Stimulated activated CD4-positive, alpha-beta T cell treated with anti-CD3 and anti-CD28 coated beads, Interleukin-12 subunit alpha, Interleukin-12 subunit beta, amount 100 ng/mL, for 24 hours (primary cell): ENCODE data around the gene SPOCK1.
"Not testable (repeated sequence)": the region's sequence is repeated elsewhere in the genome, so short reads cannot be mapped to it uniquely, and the experiment has no call there.

Experiments
- DNase-seq, 2 experiments: peaks; one replicate each; pipeline ENCODE4 v3.0.0-alpha.2; 2020; ENCODE audit warnings: low read depth in 2 of 2

SPOCK1 gene

GRCh38 chr5:137023371-137023770, 475.8 kb downstream of the SPOCK1 start:
- DNase-seq: no peak

GRCh38 chr5:137022725-137023124, 476.4 kb downstream of the SPOCK1 start:
- DNase-seq: no peak

- DNase-seq: no peak
Observed at GRCh38 chr5:137022043-137022442, 477.1 kb downstream of the SPOCK1 start.

- DNase-seq: no peak
Observed at GRCh38 chr5:137019229-137019628, 479.9 kb downstream of the SPOCK1 start.

- no peak for DNase-seq
Observed at GRCh38 chr5:137016783-137017324, 482.3 kb downstream of the SPOCK1 start.

- DNase-seq: no peak
Observed at GRCh38 chr5:137015540-137016116, 483.5 kb downstream of the SPOCK1 start.

GRCh38 chr5:137014731-137015130, 484.4 kb downstream of the SPOCK1 start:
- no peak for DNase-seq

- DNase-seq: no peak
Observed at GRCh38 chr5:137010226-137010625, 488.9 kb downstream of the SPOCK1 start.

GRCh38 chr5:137004279-137004678, 494.8 kb downstream of the SPOCK1 start:
- no peak for DNase-seq

GRCh38 chr5:137001026-137001569, 498.0 kb downstream of the SPOCK1 start:
- no peak for DNase-seq

GRCh38 chr5:136999787-137000186, 499.3 kb downstream of the SPOCK1 start:
- no peak for DNase-seq

GRCh38 chr5:136998854-136999357, 500.2 kb downstream of the SPOCK1 start:
- DNase-seq: no peak

- no peak for DNase-seq
Observed at GRCh38 chr5:136994154-136994553, 505.0 kb downstream of the SPOCK1 start.

GRCh38 chr5:136992796-136993489, 506.2 kb downstream of the SPOCK1 start:
- no peak for DNase-seq

GRCh38 chr5:136985785-136986475, 513.2 kb downstream of the SPOCK1 start:
- no peak for DNase-seq

GRCh38 chr5:136984772-136985446, 514.2 kb downstream of the SPOCK1 start:
- DNase-seq: no peak

- DNase-seq: no peak
Observed at GRCh38 chr5:136981936-136982335, 517.2 kb downstream of the SPOCK1 start.

- DNase-seq: no peak
Observed at GRCh38 chr5:136979131-136979530, 520.0 kb downstream of the SPOCK1 start.

- DNase-seq: no peak
Observed at GRCh38 chr5:136963504-136963903, 535.6 kb downstream of the SPOCK1 start.

- DNase-seq: no peak
Observed at GRCh38 chr5:136957428-136957827, 541.7 kb downstream of the SPOCK1 start.

- not testable (repeated sequence) for DNase-seq
Observed at GRCh38 chr5:136954142-136954541, 545.0 kb downstream of the SPOCK1 start.
